ENCODE measurements around the gene CHEK1.
"Not testable (repeated sequence)": the region's sequence is repeated elsewhere in the genome, so short reads cannot be mapped to it uniquely, and the experiment has no call there.

CHEK1 gene

GRCh38 chr11:125690006-125690405 lies 65.0 kb downstream of the CHEK1 start:
- in situ Hi-C loops (cut with HindIII; ENCODE audit: low sequenced_read_pairs): no loop called here

DNA sequence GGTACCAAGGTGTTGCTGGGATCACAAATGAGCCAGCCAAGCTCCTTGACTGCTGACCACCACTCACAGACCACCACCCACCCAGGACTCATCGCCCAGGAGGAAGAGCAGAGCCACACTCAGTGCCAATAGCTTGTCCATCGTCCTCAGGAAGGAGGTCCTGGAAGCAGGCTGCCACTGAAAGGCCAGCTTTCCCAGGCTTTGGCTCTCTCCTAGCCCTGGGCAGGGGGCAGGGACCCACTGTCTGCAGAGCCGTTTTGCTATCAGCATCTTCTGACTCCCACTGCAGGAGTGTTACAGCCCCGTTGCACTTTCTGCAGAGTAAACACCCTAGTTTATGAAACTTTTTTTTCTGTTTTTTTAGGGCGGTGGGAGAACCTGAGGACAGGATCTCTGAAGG lies 67.9 kb downstream of the CHEK1 start:
- in situ Hi-C loops (cut with HindIII; ENCODE audit: low sequenced_read_pairs): no loop called here

DNA sequence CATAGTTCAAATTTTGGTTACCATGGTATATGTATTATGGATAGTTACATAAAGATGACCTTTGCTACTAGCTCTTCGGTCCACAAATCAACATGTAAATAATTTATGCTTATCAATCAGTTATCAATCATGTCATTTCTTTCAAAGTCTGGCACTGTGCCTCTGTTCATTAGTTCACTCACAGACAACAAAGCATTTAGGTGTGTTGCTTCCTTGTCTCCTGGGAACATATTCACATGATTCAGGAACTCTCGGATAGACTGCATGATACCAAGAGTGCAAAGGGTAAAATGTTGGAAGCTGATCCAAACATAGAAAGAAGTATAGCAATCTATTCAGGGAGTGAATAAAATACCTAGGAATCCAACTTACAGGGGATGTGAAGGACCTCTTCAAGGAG lies 70.0 kb downstream of the CHEK1 start:
- in situ Hi-C loops (cut with HindIII; ENCODE audit: low sequenced_read_pairs): no loop called here

DNA sequence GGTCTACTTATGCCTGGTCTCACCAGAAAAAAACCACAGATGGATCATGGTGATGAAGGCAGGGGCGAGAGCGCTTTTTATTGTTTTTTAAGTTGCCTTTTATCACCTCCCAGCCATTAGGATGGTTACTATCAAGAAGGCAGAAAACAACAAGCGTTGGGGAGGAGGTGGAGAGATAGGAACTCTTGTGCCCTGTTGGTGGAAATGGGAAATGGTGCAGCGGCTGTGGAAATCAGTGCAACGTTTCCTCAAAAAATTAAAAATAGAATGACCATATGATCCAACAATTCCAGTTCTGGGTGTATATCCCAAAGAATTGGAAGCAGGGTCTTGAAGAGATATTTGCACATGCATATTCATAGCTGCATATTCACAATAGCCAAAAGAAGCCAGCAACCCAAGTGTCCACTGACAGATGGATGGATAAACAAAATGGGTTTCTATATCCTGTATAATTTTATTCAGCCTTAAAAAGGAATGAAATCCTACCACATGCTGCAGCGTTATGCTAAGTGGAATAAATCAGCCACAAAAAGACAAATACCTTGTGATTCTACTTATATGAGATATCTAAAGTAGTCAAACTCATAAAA lies 76.2 kb downstream of the CHEK1 start:
- in situ Hi-C loops (cut with HindIII; ENCODE audit: low sequenced_read_pairs): no loop called here

DNA sequence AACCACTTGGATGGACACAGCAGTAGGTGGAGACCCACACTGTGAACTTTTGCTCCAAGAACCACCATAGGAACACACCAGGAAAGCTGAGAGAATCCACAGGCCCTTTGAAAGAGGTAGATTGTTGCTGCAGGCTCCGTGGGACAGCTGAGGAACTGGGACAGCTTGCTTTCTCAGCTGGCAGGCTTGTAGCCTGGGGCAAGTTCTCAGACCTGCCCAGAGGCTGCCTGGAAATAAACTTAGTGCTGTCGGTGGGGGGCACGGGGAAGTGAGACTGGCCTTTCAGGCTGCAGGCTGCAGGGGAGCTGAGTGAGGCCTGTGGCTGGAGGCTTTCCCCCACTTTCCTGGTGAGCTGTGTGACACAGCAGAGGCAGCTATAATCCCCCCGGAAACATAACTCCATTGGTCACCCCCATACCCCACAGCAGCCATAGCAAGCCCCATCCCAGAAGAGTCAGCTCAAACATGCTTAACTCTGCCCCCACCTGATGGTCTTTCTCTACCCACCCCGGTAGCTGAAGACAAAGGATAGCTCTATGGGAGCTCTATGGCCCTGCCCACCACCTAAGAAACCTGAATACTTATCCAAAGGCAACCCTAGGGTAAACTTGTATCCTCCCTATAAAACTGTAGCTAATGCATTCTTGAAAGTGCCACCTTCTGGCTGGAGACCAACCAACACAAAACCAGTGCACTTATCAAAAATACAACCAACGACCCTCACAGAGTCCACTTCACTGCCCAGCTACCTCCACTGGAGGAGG lies 77.1 kb downstream of the CHEK1 start:
- in situ Hi-C loops (cut with HindIII; ENCODE audit: low sequenced_read_pairs): no loop called here

DNA sequence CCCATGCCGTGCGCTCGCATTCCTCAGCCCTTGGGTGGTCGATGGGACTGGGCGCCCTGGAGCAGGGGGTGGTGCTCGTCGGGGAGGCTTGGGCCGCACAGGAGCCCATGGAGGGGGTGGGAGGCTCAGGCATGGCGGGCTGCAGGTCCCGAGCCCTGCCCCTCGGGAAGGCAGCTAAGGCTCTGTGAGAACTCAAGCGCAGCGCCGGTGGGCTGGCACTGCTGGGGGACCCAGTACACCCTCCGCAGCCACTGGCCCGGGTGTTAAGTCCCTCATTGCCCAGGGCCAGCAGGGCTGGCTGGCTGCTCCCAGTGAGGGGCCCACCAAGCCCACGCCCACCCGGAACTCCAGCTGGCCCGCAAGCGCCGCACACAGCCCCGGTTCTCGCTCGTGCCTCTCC lies 79.7 kb downstream of the CHEK1 start:
- in situ Hi-C loops (cut with HindIII; ENCODE audit: low sequenced_read_pairs): not testable (repeated sequence)

GRCh38 chr11:125720781-125721180 lies 95.8 kb downstream of the CHEK1 start:
- in situ Hi-C loops (cut with HindIII; ENCODE audit: low sequenced_read_pairs): no loop called here

- in situ Hi-C loops (cut with HindIII; ENCODE audit: low sequenced_read_pairs): no loop called here
These were observed 99.2 kb downstream of the CHEK1 start for GRCh38 chr11:125724125-125724524.

Data from DLD1 (cell line).